Jurkat, Clone E6-1 (cell line): Measurements from ENCODE around the gene CIB1.
"Not testable (repeated sequence)": the region's sequence is repeated elsewhere in the genome, so short reads cannot be mapped to it uniquely, and the experiment has no call there.

Experiments used
- DNase-seq: peaks from one replicate; pipeline ENCODE4 v3.0.0-alpha.2; 2011; ENCODE audit warnings: low read depth, low spot score
- H3K4me3 ChIP-seq: 2 replicates; pipeline ENCODE4 v1.5.1; 2011; ENCODE audit warnings: mild to moderate bottlenecking, low read length, control low read depth, moderate library complexity

CIB1 gene

DNA sequence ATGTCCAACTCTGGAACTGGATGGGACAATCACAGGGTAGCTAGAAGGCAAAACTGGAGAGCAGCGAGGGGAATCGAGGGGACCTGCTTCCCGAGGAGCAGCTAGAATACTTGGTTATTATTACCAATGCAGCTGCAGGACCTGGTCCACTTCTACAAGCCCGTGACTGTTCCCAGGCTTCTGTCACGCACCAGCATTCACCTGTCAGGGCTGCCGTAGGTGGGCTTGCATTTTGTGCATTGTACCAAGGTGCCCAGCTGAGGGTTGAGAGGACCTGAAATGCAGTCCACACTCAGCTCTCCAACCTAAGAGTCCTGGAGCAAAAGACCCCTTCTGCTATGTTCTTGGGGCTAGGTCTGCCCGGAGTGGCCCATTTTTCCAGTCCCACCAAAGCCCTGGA, 30.3 kb downstream of the CIB1 start:
- DNase-seq = no peak
- H3K4me3 ChIP-seq = no peak overlapping the region

DNA sequence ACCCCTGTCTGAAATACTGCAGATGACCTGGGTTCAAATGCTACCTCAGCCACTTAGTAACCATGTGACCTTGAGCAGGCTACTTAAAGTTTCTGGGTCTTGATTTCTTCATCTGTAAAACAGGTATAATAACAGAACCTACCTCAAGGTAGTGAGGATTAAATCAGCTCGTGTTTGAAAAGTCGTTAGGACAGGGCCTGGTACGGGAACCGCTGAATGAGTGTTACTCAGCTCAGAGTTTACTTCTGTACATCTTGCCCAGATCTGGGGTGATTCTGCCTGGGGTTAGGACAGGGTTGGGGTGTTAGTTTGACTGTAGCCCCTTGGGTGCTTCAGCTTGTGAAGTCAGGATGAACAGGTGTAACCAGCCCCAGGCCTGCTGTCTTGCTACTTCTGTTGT, 30.8 kb downstream of the CIB1 start:
- no peak for DNase-seq
- no peak overlapping the region for H3K4me3 ChIP-seq

DNA sequence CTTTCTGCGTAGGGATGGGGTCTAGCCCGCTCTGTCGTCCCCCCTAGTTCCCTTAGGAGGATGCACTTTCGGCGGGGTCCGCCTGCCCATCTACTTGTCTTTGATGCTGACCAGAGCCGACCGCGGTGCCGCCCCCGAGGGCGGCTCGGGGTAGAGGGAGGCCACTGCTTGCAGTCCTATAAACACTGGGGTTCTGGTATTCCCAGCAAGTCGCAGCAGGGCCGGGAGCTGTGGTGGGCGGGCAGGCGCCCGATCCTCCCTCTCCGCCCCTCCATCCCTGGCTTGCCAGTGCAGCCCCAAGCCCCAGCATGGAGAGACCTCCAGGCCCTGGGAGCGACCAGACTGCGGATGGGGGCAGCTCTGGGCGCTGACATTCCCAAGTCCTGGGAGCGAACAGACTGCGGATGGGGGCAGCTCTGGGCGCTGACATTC, 31.8 kb downstream of the CIB1 start:
- H3K4me3 ChIP-seq = peak overlapping the region; percentile 69
- no peak for DNase-seq

DNA sequence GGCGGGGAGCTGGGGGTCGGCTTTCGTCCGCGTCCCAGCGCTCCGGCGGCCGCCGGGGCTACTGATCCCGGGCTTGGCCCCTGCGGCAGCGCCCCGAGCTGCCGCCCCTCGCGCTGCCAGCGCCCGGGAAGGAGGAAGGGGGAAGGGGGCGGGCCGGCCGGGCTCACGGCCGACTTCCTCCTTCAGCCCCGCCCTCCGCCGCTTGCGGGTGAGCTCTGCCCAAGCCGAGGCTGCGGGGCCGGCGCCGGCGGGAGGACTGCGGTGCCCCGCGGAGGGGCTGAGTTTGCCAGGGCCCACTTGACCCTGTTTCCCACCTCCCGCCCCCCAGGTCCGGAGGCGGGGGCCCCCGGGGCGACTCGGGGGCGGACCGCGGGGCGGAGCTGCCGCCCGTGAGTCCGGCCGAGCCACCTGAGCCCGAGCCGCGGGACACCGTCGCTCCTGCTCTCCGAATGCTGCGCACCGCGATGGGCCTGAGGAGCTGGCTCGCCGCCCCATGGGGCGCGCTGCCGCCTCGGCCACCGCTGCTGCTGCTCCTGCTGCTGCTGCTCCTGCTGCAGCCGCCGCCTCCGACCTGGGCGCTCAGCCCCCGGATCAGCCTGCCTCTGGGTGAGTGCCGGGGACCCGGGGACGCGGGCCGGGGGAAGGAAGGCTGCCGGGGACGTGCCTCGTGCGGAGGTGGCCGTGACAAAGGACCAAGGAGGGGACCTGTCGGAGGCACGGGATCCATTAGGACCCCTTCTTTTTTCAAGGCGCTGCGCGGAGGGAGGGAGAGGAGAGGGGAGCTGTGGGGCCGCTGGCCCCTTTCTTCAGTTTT, 32.4 kb downstream of the CIB1 start, which contains the start of gene SEMA4B:
SEMA4B (plus strand) TSS at position 201 of the 814 bp plus-strand sequence; CDS start at position 450, 249 bp downstream.
- peak within 1 kb of the TSS; percentile 69 for H3K4me3 ChIP-seq
- DNase-seq = peak; percentile 43

DNA sequence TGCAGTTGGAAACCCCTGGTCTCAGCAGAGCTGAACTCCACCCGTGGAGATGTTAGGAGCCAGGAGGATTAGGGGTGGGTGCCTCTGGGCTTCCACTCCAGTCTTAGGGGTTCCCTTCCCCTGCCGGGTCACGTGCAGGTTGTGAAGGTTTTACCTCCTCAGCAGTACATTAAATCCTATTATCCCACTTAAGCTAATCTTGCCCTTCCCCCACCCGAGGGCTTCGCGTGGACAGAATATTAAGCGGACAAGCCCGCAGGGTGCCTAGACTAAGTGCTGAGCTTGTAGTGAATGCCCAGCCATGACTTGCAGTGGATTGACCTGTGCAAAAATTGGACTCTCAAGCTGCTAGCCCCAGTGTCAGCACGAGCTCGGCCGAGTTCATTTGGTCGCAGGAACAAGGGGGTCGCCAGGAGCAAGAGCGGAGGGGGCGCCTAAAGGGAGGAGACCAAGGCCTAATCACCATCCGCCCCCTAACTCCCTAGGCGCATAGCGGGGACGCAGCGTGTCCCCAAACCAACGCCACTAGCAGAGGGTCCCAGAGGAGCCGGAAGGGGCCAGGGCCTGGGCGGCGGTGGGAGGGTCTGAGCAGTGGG, 33.1 kb downstream of the CIB1 start:
- no peak for DNase-seq

DNA sequence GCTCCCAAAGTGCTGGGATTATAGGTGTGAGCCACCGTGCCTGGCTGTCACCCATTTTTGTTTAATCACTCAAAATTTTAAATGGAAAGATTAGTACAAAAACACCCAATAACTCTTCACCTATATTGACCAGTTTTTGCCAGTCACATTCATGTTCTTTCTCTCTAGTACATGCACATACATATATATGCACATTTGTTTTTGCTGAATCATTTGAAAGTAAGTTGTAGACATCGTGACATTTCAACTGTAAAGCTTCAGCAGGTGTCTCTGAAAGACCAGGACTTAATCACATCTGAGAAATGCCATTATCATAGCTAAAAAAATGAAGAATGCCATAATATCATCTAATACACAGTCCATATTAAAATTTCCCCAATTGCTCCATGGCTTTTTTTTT, 39.1 kb downstream of the CIB1 start:
- no peak overlapping the region for H3K4me3 ChIP-seq
- no peak for DNase-seq

More for the DNA sequence above, 33.1 kb downstream of the CIB1 start:
- peak overlapping the region; percentile 69 for H3K4me3 ChIP-seq

DNA sequence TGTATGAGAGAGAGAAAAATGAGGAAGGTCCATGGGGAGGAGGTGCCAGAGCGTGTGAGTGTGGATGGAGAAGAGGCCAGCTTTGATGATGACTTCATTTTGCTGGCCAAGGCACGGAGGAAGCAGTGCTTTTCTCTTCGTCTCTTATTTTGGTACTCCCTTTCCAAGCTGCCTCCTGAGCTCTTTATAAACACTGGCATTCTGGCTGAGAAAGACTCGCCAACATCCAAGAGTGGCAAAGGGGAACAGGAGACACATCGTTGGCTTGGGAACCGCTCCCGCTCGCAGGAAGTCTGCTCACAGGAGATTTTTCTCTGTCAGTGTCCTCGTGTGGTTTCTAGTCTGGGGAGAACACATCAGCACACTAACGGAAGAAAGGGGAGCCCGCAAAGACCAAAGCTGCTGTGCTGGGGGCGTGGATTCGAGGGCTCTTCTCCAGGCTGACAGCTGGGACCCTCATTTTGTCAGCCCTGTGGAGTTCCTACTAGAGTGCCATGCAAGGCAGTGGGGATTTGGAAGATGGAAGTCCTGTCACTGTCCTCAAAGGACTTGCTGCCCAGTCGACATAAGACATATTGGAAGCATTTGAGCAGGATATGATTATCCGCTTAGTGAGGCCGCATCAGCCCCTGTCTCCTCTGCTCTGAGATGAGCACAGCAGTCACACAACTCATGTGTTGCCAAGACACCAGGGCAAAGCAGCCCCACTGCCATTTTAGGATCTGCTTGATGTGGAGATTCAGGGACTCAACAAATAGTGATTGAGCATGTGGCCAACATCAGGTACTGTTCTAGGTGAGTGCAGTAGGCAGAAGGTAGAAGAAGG, 40.6 kb downstream of the CIB1 start:
- peak; percentile 84 for DNase-seq
- H3K4me3 ChIP-seq = peak overlapping the region; percentile 41

DNA sequence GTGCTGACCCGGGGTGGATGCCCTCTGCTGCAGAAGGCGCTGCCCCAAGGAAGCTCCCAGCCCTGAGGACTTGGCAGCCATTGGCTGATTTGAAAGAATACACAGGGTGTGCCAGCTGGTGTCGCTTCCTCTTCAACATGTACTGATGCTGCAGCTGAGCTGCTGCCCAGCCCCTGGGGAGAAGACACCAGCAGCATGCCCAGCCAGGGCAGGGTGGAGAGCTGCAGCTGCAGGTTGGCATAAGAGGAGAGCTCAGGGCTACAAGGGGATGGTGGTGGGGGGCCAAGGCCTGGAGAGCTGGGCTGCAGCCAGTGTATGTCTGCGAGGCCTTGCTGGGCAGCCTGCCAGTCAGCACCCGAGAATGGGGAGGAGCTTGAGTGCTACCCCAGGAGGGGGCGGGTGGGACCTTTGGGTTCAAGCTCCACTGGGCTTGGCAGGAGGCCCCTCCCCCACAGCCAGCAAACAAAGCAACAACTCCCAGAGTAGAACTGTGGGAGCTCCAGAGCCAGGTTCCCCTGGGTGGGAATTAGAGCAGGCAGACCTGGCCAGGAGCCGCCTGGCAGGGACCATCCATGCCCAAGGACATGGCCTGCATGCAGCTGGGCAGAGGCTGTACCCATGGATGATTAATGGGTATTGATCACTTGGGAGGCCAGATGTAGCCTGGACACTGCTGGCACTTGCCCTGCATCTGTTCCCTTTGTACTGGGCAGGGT, 41.8 kb downstream of the CIB1 start:
- peak; percentile 73 for DNase-seq
- peak overlapping the region; percentile 42 for H3K4me3 ChIP-seq

DNA sequence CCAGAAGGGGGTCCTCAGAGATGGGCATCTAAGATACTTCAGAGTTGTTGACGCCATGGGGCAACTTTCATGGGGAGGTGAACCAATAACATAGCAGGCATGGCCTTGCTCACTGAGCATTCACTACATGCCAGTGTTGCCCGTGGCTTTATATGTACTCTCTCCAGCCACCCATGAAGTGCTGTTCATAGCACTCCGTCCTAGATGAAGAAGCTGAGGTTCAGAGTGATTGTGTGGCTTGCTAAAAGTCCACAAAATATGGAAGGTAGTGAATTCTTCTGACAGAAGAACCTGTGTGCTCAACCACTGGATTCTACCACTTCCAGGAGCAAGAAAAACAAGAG, 42.4 kb downstream of the CIB1 start:
- H3K4me3 ChIP-seq = no peak overlapping the region
- DNase-seq = no peak

DNA sequence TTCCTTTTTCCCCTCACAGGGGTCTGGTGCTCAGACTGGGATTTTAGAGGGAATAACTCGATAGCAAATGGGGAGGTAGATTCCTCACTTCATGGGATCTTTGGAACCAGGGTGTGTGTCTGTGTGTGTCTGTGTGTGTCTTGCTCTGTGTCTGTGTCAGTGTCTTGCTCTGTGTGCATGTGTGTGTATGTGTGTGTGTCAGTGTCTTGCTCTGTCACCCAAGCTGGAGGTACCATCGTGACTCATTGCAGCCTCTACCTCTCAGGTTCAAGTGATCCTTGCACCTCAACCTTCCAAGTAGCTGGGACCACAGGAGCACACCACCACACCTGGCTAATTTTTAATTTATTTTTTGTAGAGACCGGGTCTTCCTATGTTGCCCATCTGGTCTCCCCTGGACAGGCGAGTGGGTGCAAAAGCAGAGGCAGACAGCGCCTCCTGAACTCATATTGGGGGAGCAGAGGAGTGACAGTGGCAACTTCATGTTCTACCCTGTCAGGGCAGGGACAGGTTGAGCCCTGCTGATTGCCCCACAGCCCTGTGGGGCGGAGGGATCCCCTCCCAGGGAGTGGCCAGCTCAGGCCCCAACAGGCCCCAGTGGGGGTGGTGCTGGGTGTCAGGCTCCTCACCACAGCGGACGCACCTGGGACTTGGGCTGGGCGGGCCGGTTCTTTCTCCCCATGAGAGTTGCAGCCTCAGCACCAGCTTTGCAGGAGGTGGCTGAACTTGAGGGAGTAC, 43.0 kb downstream of the CIB1 start:
- H3K4me3 ChIP-seq = no peak overlapping the region
- no peak for DNase-seq

DNA sequence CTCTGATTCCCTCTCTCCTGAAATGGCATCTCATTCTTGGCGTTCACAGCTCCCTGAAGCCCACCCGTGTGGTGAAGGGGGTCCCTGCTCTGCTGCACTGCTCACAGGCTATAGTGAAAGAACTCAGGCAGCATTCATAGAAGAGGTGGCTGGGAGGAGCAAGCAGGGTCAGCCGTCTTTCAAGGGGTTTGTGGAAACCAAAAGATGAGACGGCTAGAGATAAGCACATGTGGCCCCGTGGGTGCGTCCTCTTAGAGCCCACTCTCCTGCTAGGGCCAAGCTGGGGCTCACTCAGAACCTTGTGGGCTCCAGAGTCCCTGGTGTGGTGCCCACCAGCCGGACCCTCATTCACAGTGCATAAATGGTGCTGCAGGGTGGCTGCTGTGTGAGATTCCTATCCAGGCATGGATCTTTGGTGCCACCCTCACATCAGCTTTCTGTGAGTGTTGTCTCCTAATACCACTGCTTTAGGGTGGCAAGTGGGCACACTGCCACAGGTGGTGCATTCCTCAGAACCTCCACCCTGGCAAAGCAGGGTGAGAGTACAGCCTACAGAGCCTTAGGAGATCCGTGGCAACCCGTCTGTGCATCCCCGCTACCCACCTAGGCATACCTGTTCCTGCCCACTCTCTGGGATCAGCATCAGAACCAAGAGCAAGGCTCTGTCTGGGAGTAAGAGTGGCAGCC, 43.8 kb downstream of the CIB1 start:
- no peak overlapping the region for H3K4me3 ChIP-seq
- DNase-seq = no peak

DNA sequence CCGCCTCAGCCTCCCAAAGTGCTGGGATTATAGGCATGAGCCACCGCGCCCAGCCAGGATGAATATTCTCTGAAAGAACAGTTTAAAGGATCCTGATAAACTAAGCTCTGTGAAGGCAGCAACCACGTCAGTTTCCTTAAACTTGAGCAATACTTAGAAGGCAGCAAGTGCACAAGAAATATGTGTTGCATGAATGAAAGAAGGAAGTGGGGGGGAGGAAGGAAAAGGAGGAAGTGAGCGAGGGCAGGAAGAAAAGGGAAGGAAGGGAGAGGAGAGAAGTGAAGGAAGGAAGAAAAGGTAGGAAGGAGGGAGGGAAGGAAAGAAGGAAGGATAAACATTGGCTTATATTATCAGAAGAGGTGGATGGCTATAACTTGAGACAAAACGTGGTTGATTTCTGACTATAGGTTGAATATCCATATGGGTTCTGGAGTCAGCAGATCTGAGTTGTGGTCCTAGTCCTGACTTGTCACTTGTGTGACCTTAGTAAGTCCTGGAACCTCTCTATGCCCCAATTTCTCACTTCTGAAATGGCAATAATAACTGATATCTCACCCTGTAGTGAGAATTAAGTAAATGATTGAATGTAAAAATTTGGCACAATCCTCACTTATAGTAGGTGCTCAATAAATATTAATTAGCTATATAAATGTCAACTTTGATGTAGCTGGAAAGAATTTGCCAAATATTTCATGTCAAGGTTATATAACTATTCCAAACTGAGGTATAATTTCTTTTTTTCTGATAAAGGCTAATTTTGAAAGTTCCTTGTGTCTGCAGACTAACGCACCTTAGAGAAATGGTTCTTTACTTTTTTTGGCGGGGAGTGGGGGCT, 44.6 kb downstream of the CIB1 start:
- H3K4me3 ChIP-seq = no peak overlapping the region
- no peak for DNase-seq

DNA sequence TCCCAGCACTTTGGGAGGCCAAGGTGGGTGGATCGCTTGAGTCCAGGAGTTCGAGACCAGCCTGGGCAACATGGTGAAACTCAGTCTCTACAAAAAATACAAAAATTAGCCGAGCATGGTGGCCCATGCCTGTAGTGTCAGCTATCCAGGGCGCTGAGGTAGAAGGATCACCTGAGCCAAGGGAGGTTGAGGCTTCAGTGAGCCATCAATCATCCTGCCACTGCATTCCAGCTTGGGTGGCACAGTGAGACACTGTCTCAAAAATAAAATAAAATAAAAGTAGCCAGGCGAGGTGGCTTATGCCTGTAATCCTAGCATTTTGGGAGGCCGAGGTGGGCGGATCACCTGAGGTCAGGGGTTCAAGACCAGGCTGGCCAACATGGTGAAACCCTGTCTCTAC, 45.7 kb downstream of the CIB1 start:
- not testable (repeated sequence) for H3K4me3 ChIP-seq, DNase-seq

DNA sequence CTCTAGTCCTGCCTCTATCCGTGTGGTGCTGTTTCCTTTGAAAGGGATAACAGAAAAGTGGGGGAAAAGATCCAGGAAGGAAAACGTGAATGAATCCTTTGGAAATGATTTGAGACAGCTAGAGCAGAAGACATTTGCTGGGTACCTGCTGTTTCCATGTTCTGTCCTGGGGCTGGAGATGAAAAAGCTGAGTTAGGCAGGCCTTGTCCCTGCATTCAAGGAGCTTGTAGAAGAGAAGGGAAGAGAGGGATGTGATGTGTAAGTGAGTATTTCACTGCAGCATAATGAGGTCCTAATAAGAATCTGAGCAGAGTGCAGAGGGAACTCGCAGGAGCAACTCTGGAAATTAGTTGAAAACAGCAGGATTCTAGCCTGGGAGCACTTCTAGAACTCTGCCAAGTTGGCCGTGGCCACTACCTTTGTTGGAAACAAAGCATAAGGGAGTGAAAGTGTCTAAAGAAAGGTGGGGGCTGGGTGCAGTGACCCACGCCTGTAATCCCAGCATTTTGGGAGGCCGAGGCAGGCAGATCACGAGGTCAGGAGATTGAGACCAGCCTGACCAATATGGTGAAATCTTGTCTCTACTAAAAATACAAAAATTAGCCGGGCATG, 46.4 kb downstream of the CIB1 start:
- no peak overlapping the region for H3K4me3 ChIP-seq
- DNase-seq = no peak

DNA sequence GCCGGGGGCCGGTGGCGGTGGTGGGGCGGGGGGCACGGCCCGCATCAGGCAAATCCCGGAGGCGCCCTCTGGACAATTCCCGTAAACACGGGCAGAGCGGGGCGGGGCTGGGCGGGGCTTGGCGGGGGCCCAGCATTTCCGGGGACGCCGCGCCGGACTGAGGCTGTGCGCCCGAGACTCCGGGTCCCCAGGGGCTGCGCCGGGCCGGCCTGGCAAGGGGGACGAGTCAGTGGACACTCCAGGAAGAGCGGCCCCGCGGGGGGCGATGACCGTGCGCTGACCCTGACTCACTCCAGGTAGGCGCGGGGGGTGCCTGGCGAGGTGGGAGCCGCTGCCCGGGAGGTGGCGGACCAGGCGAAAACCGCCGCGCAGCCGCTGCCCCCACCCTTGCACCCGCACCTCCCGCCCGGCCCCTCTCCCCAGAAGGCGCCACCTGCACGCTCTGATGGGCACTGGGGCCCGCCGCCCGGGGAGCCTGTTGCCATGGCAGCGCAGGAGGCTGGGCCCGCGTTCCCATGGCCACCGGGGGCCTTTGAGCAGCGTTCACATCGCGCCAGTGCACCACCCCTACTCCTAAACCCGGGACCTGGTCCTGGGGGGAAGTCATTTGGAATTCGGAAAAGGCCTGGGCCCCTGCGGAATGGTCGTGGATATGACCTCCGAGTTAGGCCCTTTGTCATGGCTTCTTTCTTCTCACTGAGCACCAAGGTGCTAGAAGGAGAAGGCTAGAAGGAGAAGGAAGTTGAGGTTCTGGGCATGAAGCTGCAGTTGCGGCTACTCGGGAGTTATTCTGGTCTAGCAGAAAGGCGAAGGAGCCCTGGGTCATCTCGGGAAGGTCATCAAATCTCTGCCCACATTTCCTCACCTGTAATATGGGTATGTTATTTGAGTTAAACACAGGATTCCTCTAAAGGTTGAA, 48.7 kb downstream of the CIB1 start:
- H3K4me3 ChIP-seq = no peak overlapping the region
- no peak for DNase-seq
